Body of pancreas (tissue), 4 donors: ENCODE results near the gene DHRS4L2.
"Not testable (repeated sequence)": the region's sequence is repeated elsewhere in the genome, so short reads cannot be mapped to it uniquely, and the experiment has no call there.

Source experiments
- CTCF ChIP-seq, 7 experiments: fragments of 450-650 bp in 4 of 7; fragments of 200-600 bp in 3 of 7; sonication (generic) in 3 of 7; IDR thresholded peaks; one replicate each; pipeline ENCODE4 v1.5.1; 2016 to 2019; ENCODE audit warnings: antibody characterized with exemption in 7 of 7
- POLR2A ChIP-seq, 3 donors: fragments of 450-650 bp; IDR thresholded peaks; one replicate each; pipeline ENCODE4 v1.6.1; 2016; ENCODE audit warnings: antibody characterized with exemption in 3 of 3, mild to moderate bottlenecking in 2 of 3

GRCh38 chr14:24012726-24013273 is 24.1 kb downstream of the DHRS4L2 start:
- TF ChIP-seq POLR2A, CTCF (IDR thresholded peaks at IDR 0.05): not testable (repeated sequence)
